Endothelial cell of umbilical vein (primary cell): ENCODE data around the gene DNAH10. TPM values are rescaled to one million over a fixed set of nuclear protein-coding genes. Genes with fewer than 3 reads are reported as not detected.

Source experiments
- BruUV-seq: library from RNA; stranded (reverse); fragments of 400-500 nt; replicated peaks from 2 replicates; lab custom pipeline; 2021; lab: Mats Ljungman, UMichigan
- CTCF ChIA-PET: fragments of 300-600, 350-600 bp; sonication (Branson Sonifier 250); formaldehyde crosslinking; loops from one replicate; lab custom pipeline; 2021; ENCODE audit warnings: antibody characterized with exemption, inconsistent platforms; lab: Charles Lee
- POLR2A ChIA-PET: fragments of 300-600, 350-600 bp; sonication (Branson Sonifier 250); formaldehyde crosslinking; loops from one replicate; lab custom pipeline; 2021; ENCODE audit warnings: antibody characterized with exemption, inconsistent platforms; lab: Charles Lee
- DNase-seq: peaks from one replicate; pipeline ENCODE4 v3.0.0-alpha.2; 2011; ENCODE audit warnings: low read depth, low spot score
- FAIRE-seq: peaks from 2 replicates; lab custom pipeline; 2011; peaks lifted over from hg19 to GRCh38; lab: Jason Lieb, UNC
- H2AFZ ChIP-seq: 2 replicates; pipeline ENCODE4 v1.6.0; 2012; ENCODE audit warnings: low read depth, low read length, control low read depth, inconsistent platforms
- H3K27ac ChIP-seq: 2 replicates; pipeline ENCODE4 v1.5.1; 2011; ENCODE audit warnings: low read depth, mild to moderate bottlenecking, control low read depth, low read length, moderate library complexity; ENCODE audit not compliant: insufficient read depth
- H3K27me3 ChIP-seq, 2 experiments: 2 replicates each; pipeline versions ENCODE4 v1.6.0 to v1.6.1; 2011; ENCODE audit warnings: low read length in 2 of 2, mixed read lengths in 1 of 2; ENCODE audit not compliant: control insufficient read depth in 2 of 2, insufficient read depth in 2 of 2
- H3K36me3 ChIP-seq, 2 experiments: 2 replicates in 1 of 2; 3 replicates in 1 of 2; pipeline ENCODE4 v1.5.1; 2011; ENCODE audit warnings: low read length in 2 of 2, mild to moderate bottlenecking in 1 of 2, moderate library complexity in 1 of 2; ENCODE audit not compliant: control insufficient read depth in 2 of 2, insufficient read depth in 2 of 2; ENCODE audit errors: extremely low read depth in 1 of 2
- H3K4me1 ChIP-seq: 3 replicates; pipeline ENCODE4 v1.5.1; 2011; ENCODE audit warnings: mild to moderate bottlenecking, low read length; ENCODE audit not compliant: control insufficient read depth, insufficient read depth; ENCODE audit errors: extremely low read depth
- H3K4me2 ChIP-seq: 2 replicates; pipeline ENCODE4 v1.6.1; 2011; ENCODE audit warnings: low read length, control low read depth, mixed read lengths; ENCODE audit not compliant: insufficient read depth
- H3K4me3 ChIP-seq, 3 experiments: fragments of 200-600 bp in 1 of 3; sonication (generic), shearing (Covaris generic) in 1 of 3; replicated peaks in 1 of 3; 2 replicates each; pipeline ENCODE4 v1.5.1; 2011 to 2016; ENCODE audit warnings: control low read depth in 3 of 3, low read length in 3 of 3, mild to moderate bottlenecking in 2 of 3, inconsistent platforms in 1 of 3, low read depth in 1 of 3, moderate library complexity in 1 of 3; ENCODE audit not compliant: insufficient read depth in 1 of 3
- H3K79me2 ChIP-seq: 2 replicates; pipeline ENCODE4 v1.6.0; 2012; ENCODE audit warnings: low read length, inconsistent platforms; ENCODE audit not compliant: control insufficient read depth, insufficient read depth
- H3K9ac ChIP-seq: replicated peaks from 2 replicates; pipeline ENCODE3; 2011; ENCODE audit warnings: low read length, control low read depth; ENCODE audit not compliant: insufficient read depth; ENCODE audit errors: extremely low read depth
- H3K9me1 ChIP-seq: replicated peaks from 3 replicates; pipeline ENCODE4 v1.6.0; 2011; ENCODE audit warnings: mild to moderate bottlenecking, low read length; ENCODE audit not compliant: control insufficient read depth, insufficient read depth; ENCODE audit errors: extremely low read depth
- H3K9me3 ChIP-seq: replicated peaks from 2 replicates; pipeline ENCODE4 v1.5.1; 2012; ENCODE audit warnings: low read length, inconsistent platforms; ENCODE audit not compliant: control insufficient read depth, insufficient read depth
- H4K20me1 ChIP-seq: replicated peaks from 2 replicates; pipeline ENCODE3; 2011; ENCODE audit warnings: mild to moderate bottlenecking, low read length; ENCODE audit not compliant: control insufficient read depth, insufficient read depth; ENCODE audit errors: extremely low read depth
- EZH2 ChIP-seq: IDR thresholded peaks from 2 replicates; pipeline ENCODE4 v1.6.1; 2012; ENCODE audit warnings: borderline replicate concordance, low read depth, mild to moderate bottlenecking, moderate library complexity, low read length, inconsistent platforms; ENCODE audit not compliant: severe bottlenecking
- FOS ChIP-seq: IDR thresholded peaks from 2 replicates; pipeline ENCODE4 v1.6.1; 2011; ENCODE audit warnings: mild to moderate bottlenecking, low read length, moderate library complexity, borderline replicate concordance; ENCODE audit not compliant: insufficient read depth
- GATA2 ChIP-seq: IDR thresholded peaks from 2 replicates; pipeline ENCODE4 v1.7.0; 2011; ENCODE audit warnings: low read depth, mild to moderate bottlenecking, moderate library complexity, mixed read lengths, low read length; ENCODE audit not compliant: insufficient read length, insufficient read depth
- JUN ChIP-seq: IDR thresholded peaks from 2 replicates; pipeline ENCODE4 v1.6.1; 2011; ENCODE audit warnings: borderline replicate concordance, low read depth; ENCODE audit not compliant: insufficient read length, insufficient read depth
- MYC ChIP-seq: IDR thresholded peaks from one replicate; pipeline ENCODE4 v1.6.1; 2011; ENCODE audit warnings: mild to moderate bottlenecking, low read depth, low read length
- POLR2A ChIP-seq: IDR thresholded peaks from 2 replicates; pipeline ENCODE4 v1.6.1; 2012; ENCODE audit warnings: low read depth, mild to moderate bottlenecking, control low read depth, low read length
- POLR2AphosphoS5 ChIP-seq: IDR thresholded peaks from 2 replicates; pipeline ENCODE4 v1.6.1; 2012; ENCODE audit warnings: low read depth, mild to moderate bottlenecking, control low read depth, low read length, moderate library complexity; ENCODE audit not compliant: insufficient read depth
- dilution Hi-C: fragments of 300-500 bp; cut with MboI; formaldehyde crosslinking; loops from one replicate; pipeline ENCODE4 v1.15.0; 2019; ENCODE audit warnings: low sequenced_read_pairs; ENCODE audit not compliant: extremely low pct_ligation_motif_present
- intact Hi-C: fragments of 100-400 bp; cut with micrococcal nuclease; formaldehyde crosslinking; loops from one replicate; pipeline ENCODE4 v1.10.0; 2022
- polyA plus RNA-seq, 4 experiments: library from polyadenylated mRNA; depleted of rRNA in 3 of 4; stranded (reverse) in 3 of 4; unstranded in 1 of 4; fragments of >200 nt; gene quantifications; 2 replicates each; pipeline versions ENCODE4 v1.2.1 to v1.2.3, GENCODE V29; 2011 to 2012; ENCODE audit warnings: missing spikeins in 1 of 4
- total RNA-seq: library from RNA; stranded (reverse); gene quantifications from 2 replicates; pipeline ENCODE4 v1.2.3, GENCODE V29; 2021
- TF ChIP-seq, protein P1 (sequence below): IDR thresholded peaks from 2 replicates; pipeline ENCODE4 v1.6.1; 2011; ENCODE audit not compliant: insufficient read depth, insufficient read length
- TF ChIP-seq, protein P2 (sequence below), 2 donors: IDR thresholded peaks; 1 replicate in 1 of 2; 2 replicates in 1 of 2; pipeline ENCODE4 v1.5.1; 2011; ENCODE audit warnings: low read length in 2 of 2, mild to moderate bottlenecking in 2 of 2, moderate library complexity in 2 of 2, control low read depth in 1 of 2, inconsistent platforms in 1 of 2, low read depth in 1 of 2; ENCODE audit not compliant: insufficient read depth in 1 of 2; ENCODE audit errors: extremely low read depth in 1 of 2

Gene DNAH10
- total and polyA plus RNA-seq, 2 donors (not counting 3 experiments of a cell fraction or from before 2014, with no cell fraction given), result 0.04 to 0.31 TPM

- Histone ChIP-seq H2AFZ (no peak overlapping the region), H3K9me3 (no peaks in the 10 kb centered on the region), H3K27me3 (peaks cover 2 to 15% of the 10 kb centered on the region in 2 experiments), H3K36me3 (no peaks in the 10 kb centered on the region), H3K27ac (no peak overlapping the region), H3K4me1 (no peaks in the 10 kb centered on the region), H3K9ac (no peak overlapping the region), H3K9me1 (no peaks in the 10 kb centered on the region), H3K79me2 (no peaks in the 10 kb centered on the region), H3K4me2 (no peak overlapping the region), H3K4me3 (no peak overlapping the region), H4K20me1 (no peaks in the 10 kb centered on the region)
- ChIA-PET CTCF (interaction anchor here (1.8 kb wide), 1 partner anchor 11 kb away, joined by 9 read pairs; no protein-coding TSS in a partner anchor), POLR2A (no interaction called here)
- TF ChIP-seq POLR2AphosphoS5, result no peak
- TF ChIP-seq JUN, result no peak
- no peak for TF ChIP-seq EZH2
- no peak for TF ChIP-seq GATA2
- TF ChIP-seq, protein P1, sequence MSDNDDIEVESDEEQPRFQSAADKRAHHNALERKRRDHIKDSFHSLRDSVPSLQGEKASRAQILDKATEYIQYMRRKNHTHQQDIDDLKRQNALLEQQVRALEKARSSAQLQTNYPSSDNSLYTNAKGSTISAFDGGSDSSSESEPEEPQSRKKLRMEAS, result no peak
- no peak for TF ChIP-seq FOS
- TF ChIP-seq POLR2A, result no peak
- TF ChIP-seq MYC, result no peak
- TF ChIP-seq, protein P2, sequence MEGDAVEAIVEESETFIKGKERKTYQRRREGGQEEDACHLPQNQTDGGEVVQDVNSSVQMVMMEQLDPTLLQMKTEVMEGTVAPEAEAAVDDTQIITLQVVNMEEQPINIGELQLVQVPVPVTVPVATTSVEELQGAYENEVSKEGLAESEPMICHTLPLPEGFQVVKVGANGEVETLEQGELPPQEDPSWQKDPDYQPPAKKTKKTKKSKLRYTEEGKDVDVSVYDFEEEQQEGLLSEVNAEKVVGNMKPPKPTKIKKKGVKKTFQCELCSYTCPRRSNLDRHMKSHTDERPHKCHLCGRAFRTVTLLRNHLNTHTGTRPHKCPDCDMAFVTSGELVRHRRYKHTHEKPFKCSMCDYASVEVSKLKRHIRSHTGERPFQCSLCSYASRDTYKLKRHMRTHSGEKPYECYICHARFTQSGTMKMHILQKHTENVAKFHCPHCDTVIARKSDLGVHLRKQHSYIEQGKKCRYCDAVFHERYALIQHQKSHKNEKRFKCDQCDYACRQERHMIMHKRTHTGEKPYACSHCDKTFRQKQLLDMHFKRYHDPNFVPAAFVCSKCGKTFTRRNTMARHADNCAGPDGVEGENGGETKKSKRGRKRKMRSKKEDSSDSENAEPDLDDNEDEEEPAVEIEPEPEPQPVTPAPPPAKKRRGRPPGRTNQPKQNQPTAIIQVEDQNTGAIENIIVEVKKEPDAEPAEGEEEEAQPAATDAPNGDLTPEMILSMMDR (IDR thresholded peaks at IDR 0.05; ENCODE audit: extremely low read depth in 1 of 2, insufficient read depth in 1 of 2, low read depth in 1 of 2, low read length in 2 of 2), result no peak
- intact Hi-C loops, result no loop called here
- dilution Hi-C loops, result no loop called here
- no peak for DNase-seq
- no peak for FAIRE-seq
- BruUV-seq, result no TSS peak
Measured at GRCh38 chr12:123916729-123917128, 154.6 kb downstream of the DNAH10 start.
